ENCODE results near the gene STRBP.
"Not testable (repeated sequence)": the region's sequence is repeated elsewhere in the genome, so short reads cannot be mapped to it uniquely, and the experiment has no call there.

STRBP gene

DNA sequence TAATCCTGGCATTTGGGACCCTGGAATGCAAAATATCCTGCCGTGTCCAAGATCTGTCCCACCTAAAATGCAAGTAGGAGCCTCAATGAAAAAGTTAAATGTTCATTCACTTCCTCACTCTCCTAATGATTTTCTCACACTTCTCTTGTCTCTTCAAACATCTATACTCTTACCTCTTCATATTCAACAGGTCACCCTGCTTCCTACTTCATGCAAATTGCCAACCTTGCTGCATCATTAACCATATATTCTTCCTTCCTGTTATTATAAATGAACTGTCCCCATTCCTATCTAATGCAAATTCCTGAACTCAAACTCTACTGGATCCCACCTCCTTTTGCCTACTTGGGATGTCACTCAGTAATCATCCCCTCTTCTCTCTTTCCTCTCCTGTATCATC is 74.4 kb downstream of the STRBP start:
- no peak for DNase-seq (ENCODE audit: low read depth in 2 of 2)

DNA sequence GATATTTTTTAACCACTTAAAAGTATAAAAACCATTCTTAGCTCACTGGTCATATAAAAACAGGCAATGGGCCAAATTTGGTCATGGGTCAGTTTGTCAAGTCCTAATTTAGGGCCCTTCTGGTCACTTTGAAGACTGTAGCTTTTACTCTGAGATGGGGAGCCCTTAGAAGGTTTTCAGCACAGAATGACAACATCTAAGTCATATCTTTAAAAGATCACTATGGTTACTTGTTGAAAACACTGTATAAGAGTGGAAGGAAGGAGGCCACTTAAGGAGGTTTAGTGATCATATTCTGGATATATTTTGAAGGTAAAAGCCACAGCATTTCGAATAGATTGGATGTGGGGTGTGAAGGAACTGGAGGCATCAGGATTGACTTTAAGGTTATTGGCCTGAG is 76.7 kb downstream of the STRBP start:
- DNase-seq (ENCODE audit: low read depth in 2 of 2) = no peak

DNA sequence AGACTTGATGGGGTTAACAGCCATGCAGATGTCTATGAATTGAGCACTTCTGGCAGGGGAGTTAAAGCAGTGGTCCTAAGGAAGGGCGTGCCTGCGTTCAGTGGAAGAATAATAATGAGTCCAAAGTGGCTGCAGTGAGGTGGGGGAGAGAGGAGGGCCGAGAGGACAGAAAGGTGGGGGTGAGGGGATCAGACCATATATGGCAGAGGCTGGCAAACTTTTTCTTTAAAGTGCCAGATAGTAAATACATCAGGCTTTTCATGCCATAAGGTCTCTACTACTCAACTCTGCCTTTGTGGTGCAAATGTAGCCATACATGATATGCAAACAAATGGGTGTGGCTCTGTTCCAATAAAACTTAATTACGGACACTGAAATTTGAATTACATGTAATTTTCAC is 77.1 kb downstream of the STRBP start:
- DNase-seq (ENCODE audit: low read depth in 2 of 2) = no peak

DNA sequence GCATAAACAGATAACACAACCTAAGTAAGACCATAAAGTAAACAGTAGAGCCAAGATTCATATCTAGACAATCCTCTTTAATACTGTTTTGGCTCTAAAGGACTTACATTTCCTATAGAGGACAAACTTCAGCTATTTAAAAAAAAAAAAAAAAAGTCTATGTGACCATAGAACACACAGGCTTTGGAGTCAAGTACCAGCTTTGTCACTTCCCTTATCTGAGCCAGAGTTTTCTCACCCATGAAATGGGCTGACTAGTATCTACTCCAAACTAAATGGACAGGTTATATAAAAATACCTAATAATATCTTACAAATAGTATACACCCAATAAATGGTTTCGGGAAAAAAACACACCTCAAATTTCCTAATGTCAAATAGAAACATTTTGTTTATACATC is 81.3 kb downstream of the STRBP start:
- DNase-seq (ENCODE audit: low read depth in 2 of 2) = no peak

DNA sequence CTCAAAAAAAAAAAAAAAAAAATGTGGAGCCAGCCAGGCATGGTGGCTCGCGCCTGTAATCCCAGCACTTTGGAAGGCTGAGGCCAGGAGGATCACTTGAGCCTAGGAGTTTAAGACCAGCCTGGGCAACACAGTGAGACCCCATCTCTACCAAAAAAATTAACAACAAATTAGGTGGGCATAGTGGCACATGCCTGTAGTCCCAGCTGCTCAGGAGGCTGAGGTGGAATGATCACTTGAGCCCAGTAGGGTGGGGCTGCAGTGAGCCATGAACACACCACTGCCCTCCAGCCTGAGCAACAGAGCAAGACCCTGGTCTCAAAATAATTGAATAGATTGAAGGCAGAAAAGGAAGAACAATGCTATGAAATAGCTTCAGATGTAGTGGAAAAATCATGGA is 82.4 kb downstream of the STRBP start:
- DNase-seq (ENCODE audit: low read depth in 2 of 2) = not testable (repeated sequence)

DNA sequence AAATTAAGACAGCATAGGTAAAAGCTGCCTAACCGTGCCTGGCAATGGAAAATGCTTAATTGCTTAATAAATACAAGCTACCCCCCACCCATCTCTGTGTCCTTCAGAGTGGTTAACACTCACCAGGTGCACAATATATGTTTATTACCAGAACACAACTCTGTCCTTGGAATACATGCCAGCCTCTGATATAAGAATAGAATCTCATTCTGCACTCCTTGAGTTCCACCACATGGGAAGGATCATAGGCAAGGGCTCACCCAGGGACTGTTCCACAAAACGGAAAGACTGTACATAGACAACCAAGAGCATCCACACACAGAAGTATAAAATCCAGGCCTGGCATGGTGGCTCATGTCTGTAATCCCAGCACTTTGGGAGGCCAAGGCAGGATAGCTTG is 91.4 kb downstream of the STRBP start:
- no peak for DNase-seq (ENCODE audit: low read depth in 2 of 2)

DNA sequence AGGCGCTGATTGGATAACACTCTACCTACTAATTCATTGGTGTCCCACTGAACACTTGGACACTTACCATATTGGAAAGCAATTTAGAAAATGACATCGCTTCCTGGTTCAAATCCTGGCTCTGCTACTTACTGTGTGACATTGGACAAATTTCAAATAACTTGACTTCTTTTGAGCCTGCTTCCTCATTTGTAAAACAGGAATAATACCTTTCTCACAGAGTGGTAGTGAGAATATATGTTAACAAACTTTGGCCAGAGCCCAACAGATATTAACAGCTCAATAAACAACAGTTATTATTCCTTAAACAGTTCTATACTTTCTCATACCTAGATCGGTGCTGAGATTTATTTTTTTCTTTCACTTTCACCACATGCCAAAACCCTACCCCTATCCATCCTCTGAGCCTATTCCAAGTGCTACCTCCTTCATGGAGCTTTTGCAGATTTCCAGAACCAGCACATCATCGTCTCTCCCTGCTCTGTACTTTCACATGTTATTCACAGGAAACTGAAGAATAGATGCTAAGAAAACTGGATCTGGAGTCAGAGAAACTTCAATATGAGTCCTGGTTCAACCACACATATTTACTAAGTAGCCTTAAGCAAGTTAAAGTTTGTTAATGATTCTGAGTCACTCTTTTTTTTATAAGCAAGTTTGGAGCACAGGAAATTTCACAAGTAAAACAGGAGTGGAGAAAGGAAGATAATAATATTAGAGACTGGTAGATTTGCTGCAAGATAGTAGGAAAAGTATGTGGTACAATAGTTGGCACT is 92.3 kb downstream of the STRBP start:
- DNase-seq (ENCODE audit: low read depth in 2 of 2) = no peak

DNA sequence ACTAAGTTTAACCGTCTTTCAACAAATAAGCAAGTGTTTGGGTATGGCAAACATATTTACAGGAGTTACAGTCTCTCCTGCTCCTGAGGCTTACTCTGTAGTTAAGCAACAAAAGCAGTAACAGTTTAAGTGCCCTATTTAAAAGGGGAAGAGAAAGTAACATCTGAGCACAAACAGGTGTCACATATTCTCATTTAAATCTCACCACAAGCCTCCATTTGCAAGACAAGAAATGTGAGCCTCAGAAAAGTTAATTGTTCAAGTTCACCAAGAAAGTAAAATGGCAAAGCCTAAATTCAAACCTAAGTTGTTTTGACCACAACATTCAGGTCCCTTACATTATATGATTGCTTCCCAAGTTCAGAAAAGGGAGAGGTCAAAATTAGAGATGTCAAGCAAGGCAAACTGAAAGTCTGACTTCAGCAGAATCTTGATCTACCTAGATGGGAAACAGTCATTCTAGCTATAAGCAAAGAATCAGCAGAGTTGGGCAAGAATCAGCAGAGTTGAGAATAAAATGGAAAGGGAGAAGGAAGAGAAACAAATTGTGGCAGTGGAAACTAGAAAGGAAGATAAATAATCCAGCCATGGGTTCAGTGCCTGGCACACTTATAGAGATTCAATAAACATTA is 93.4 kb downstream of the STRBP start:
- DNase-seq (ENCODE audit: low read depth in 2 of 2) = no peak

DNA sequence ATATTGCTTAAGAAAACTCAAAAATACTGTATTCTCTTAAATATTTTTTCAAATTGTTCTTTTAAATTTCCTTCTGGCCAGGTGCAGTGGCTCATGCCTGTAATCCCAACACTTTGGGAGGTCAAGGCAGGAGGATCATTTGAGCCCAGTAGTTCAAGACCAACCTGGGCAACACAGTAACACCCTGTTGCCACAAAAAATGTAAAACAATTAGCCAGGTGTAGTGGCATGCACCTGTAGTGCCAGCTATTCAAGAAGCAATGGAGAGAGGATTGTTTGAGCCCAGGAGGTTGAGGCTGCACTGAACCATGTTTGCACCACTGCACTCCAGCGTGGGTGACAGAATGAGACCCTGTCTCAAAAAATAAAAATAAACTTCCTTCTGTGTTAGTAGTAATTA is 94.3 kb downstream of the STRBP start:
- no peak for DNase-seq (ENCODE audit: low read depth in 2 of 2)

DNA sequence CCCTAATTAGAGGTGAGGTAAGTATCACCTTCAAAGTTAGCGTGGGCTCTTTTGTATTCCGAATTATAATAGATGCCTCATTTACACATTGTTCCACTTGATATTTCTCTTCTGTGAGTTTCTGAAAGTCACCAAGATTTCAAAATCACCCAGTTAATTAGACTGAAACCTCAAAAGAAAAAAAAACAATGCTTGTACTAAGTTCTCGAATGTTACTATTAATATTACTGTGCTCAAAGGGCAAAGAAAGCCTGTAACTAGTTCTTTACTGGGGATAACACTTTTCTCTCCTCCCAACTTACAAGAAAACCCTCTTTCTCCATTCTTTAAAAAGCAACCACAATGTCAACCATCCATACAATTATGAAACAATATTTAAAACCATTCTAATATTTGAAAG is 98.5 kb downstream of the STRBP start:
- DNase-seq (ENCODE audit: low read depth in 2 of 2) = no peak

DNA sequence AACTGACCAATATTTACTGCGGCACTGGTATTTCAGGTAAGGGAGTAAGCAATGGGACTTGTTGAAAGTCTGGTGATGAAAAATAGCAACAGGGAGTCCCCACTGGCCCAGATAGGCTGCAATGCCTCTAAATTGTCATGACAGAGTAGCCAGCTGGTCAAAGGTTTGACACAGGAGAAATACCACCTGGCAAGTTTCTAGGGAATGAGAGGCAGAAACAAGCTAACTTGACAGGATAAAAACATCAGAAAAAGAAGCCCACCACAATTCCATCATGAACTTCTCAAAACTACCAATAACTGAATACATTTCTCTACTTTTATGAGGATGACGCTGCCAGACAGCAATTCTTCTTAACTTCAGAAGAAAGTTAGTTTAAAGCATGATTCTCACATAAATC is 99.8 kb downstream of the STRBP start:
- DNase-seq (ENCODE audit: low read depth in 2 of 2) = no peak

DNA sequence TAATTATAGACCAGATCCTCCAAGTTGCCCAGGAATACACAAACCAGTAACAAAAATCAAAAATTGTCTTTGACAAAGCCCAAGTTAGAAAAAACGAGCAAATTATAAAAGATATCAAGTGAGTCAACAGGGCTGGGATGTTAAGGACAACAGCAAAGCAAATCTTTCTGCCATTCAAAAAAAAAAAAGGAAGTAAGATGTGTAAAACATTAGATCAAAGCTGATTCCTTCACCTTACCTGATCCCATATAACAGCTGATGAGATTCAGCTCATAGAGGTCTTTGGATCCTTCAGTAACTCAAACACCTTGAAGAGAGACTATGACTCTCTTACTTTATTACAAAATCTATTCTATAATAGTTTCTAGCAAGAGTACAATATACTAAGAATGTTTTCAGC is 100.9 kb downstream of the STRBP start:
- no peak for DNase-seq (ENCODE audit: low read depth in 2 of 2)

DNA sequence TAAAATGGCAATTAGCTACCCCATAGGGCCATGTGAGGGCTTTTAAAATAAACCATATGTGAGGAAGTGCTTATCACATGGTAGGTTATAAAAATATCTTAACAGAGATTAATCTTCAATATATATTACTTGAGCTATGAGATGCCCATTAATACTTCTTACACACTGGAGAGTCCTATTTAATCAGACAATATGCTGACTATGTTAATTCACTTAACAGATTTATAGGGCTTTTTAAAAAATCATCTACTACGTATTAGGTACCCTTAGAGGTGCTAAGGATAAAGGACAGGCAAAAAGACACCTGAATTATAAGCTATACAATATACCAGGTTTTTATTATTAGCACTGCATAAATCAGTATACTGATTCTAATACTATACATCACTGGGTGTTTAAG is 102.6 kb downstream of the STRBP start:
- no peak for DNase-seq (ENCODE audit: low read depth in 2 of 2)

DNA sequence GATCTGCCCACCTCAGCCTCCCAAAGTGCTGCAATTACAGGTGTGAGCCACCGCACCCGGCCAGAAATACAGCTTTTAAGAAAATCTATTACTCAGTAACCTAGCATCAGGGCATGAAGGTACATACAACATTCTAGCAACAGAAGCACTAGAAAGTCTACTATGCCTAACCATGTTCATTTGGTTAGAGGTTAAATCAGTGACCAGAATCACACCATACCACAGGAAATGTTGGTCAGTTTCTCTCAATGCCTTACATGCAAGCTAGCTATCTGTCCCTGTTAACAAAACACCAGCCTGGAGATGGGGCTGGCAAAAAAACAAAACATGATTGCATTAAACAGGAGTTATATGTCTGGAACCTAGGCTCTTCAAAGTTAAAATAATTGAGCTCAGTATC is 104.1 kb downstream of the STRBP start:
- DNase-seq (ENCODE audit: low read depth in 2 of 2) = no peak

DNA sequence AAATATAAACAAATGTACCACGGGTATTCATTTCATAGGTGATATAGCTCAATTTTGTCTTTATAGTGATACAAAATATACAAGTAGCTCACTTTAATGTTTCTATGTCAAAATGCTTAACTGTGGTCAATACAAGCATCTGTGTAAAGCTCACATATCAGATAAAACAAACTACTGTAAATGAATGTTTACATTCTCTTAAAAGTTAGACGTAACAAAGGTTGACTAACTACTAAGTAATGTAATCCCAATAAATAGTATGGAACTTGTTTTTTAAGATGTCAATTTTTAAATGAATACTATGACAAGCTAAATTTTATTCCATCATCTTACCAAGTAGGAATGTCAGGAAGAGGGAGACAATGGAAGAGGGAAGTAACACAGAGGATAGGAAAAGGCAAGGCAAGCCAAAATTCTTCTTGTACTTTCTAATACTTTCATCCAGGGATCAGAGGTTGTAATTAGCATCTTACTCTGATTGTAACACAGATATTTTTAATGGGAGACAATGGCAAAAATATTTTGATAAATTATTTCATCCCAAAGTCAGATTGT is 105.5 kb downstream of the STRBP start:
- DNase-seq (ENCODE audit: low read depth in 2 of 2) = no peak

DNA sequence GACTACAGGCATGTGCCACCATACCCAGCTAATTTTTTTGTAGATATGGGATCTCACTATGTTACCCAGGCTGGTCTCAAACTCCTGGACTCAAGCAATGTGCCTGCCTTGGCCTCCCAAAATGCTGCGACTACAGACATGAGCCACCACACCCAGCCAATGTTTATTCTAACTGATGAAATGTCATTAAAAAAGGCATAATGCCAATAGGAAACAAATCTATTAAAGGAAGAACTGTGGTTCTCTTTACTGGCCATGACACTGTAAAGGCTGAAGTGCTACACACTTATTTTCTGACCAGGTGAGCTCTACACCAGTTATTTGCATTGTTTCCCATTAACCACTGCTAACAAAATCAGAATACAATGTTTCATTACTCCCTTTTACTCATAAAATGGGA is 106.0 kb downstream of the STRBP start:
- DNase-seq (ENCODE audit: low read depth in 2 of 2) = no peak

DNA sequence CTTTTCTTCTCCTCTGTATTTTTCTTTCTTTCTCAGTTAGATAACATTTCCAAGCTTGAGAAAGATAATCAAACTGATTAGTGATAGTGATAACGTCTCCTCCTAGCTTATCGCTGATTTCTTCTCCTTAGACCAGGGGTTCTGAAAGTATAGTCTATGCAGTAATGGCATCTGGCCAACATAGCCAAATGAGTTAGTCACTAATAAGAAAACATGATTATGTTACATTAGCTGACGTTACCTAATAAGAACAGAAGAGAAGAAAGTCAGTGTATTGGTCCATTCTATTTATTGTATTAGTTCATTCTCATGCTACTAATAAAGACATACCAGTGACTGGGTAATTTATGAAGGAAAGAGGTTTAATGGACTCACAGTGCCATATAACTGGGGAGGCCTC is 111.2 kb downstream of the STRBP start:
- DNase-seq (ENCODE audit: low read depth in 2 of 2) = no peak

DNA sequence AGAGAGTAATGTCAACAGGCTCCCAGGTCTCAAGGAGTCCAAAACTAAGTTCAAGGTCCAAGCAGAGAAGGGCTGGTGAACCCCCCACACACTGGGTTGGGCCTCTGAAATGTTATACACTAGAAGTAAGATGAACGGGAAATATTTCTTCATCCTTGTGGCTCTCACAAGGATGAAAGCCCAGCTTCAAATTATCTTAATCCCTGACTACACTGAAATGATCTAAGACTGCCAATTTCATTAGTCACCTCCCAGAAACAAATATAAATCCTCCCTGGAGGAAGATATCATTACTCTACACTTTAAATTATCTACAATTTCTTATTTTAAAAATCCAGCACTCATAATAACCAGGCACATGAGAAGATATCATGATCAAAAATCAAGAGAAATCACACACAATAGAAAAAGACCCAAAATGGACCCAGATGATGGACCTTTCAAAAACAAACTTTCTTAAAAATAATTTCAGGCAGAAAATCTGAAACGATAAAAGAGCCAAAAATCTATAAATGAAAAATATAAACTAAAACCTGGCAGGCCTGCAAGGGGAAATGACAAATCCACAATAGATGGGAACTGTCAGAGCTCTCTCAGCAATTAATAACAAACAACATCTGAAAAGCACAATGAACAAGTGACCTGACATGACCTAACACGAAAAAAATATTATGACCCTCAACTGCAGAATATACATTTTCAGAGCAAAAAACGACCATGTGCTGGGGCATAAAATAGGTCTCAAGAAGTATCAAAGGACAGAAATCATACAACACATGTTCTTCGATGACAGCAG is 117.5 kb downstream of the STRBP start:
- no peak for DNase-seq (ENCODE audit: low read depth in 2 of 2)

DNA sequence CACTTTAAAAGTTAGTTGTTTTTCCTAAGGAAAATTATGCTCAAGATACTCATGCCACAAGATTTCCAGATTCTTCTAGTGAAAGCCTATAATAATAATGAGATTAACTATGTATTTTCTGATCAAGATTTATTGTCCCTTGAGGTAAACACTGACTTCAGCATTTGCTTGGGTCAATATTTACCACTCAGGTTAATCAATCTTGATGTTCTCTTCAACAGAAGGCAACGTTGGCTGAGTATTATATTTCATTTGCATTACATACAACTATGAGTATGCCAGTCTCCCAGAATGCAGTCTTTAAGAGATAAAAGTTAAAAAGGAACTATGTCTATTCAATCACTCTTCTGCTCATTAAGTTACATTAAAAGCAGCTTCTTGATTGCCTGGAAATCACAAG is 119.3 kb downstream of the STRBP start:
- DNase-seq (ENCODE audit: low read depth in 2 of 2) = no peak

DNA sequence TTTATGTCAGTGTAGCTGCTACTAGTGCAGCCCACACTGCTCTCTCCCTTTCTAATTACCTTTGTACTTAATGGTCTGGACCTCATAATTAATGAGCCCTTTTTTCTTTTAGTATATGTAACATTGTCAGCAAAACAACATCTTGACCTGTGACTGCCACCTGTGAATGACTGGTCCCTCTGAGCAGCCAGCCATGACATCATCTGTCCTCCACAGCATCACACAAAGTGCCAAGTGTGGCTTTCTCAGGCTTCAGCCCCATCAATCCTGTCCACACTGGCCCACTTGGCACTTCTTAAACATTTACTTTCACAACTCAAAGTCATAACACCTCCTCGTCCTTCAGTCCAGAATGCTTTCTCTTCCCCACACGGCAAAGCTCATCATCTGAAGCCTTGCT is 130.2 kb downstream of the STRBP start:
- DNase-seq (ENCODE audit: low read depth in 2 of 2) = no peak

DNA sequence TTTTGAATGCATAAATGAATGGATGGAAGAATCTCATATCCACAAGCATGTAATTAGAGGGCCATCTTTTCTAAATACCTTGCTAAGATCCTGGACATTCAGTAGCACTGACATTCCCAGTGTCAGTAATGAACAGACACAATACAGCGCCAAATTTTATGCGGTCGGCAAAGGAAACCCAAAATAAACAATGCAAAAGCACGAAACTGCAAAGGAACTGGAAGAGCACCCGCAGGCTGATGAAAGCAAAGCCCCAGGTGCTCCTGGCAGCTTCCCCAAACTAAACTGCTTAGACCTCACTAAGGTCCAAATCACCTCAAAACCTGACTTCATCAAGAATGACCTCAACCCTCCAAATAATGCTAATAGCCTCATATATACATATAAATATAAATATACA is 133.0 kb downstream of the STRBP start:
- DNase-seq (ENCODE audit: low read depth in 2 of 2) = no peak

DNA sequence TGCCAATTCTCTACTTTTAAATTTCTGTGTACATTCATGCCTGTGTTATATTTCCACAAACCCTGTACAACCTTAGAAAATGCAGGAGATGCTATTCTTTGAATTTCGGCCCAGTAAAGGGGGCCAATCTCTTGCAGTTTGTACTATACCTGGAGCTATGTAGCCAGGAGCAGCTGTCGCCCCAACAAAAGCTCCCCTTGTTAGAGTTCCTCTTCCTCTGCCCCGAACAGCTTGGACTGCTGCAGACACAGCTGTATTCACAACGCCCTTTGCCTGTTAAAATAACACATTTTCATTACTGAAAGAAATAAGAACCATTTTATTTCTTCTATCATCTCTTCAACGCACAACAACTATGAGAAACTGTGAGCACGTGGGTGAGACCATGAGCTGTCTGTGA is 135.7 kb downstream of the STRBP start:
- no peak for DNase-seq (ENCODE audit: low read depth in 2 of 2)

DNA sequence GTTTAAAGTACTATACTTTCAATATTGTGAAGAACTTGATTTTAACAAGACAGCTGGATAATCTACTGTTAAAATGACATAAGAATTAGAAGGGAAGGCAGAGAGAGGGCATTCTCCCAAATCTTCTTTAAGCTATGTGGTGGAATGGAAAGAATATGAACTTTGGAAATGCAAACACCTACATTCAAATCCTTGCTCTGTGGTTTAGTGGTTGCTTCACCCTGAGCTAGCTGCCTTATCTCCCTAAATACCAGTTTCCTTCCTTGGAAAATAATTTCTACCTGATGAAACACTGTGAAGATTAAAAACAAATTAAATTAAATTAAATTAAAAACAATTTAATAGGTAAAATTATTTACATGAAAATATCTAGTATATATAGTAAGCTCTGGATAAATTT is 136.4 kb downstream of the STRBP start:
- DNase-seq (ENCODE audit: low read depth in 2 of 2) = no peak

Data from stimulated activated CD8-positive, alpha-beta memory T cell treated with anti-CD3 and anti-CD28 coated beads, Interleukin-15, amount 100 ng/mL, for 4 hours (primary cell).